HEK293 (cell line): ENCODE results near the gene CAP1.

Source experiments
- CTCF ChIA-PET: fragments of 350-600 bp; formaldehyde crosslinking; extraction: SDS; loops from one replicate; lab custom pipeline; 2021; ENCODE audit warnings: antibody characterized with exemption; lab: Yijun Ruan, JAX
- POLR2A ChIA-PET: fragments of 300-600 bp; formaldehyde crosslinking; extraction: SDS; loops from one replicate; lab custom pipeline; 2020; ENCODE audit warnings: antibody characterized with exemption, inconsistent platforms; lab: Yijun Ruan, JAX
- H3K27ac ChIP-seq: fragments of 200-500 bp; sonication (Bioruptor generic); 2 replicates; pipeline ENCODE4 v1.5.1; 2014; ENCODE audit warnings: low read depth, low read length, control low read depth, inconsistent platforms; ENCODE audit errors: extremely low read depth
- H3K36me3 ChIP-seq, 2 experiments: fragments of 200-500 bp in 1 of 2; sonication (Bioruptor generic) in 1 of 2; 1 replicate in 1 of 2; 2 replicates in 1 of 2; pipeline ENCODE4 v1.5.1; 2014 to 2017; ENCODE audit warnings: inconsistent platforms in 2 of 2, low read length in 2 of 2; ENCODE audit not compliant: control insufficient read depth in 2 of 2, insufficient read depth in 1 of 2
- H3K4me1 ChIP-seq: fragments of 200-500 bp; sonication (Bioruptor generic); 2 replicates; pipeline ENCODE4 v1.5.1; 2014; ENCODE audit warnings: mild to moderate bottlenecking, low read length, inconsistent platforms; ENCODE audit not compliant: control insufficient read depth, insufficient read depth
- H3K4me3 ChIP-seq: 2 replicates; pipeline ENCODE4 v1.5.1; 2011; ENCODE audit warnings: low read depth, mild to moderate bottlenecking, control low read depth, low read length, moderate library complexity
- H3K9me3 ChIP-seq: fragments of 200-500 bp; sonication (Bioruptor generic); 2 replicates; pipeline ENCODE4 v1.5.1; 2014; ENCODE audit warnings: low read depth, low read length, inconsistent platforms; ENCODE audit not compliant: control insufficient read depth, insufficient read depth
- TRIM28 ChIP-seq: IDR thresholded peaks from 2 replicates; pipeline ENCODE4 v1.6.1; 2011; ENCODE audit warnings: low read length, control low read depth, borderline replicate concordance
- ZBTB17 ChIP-seq: fragments of 450-650 bp; formaldehyde crosslinking; IDR thresholded peaks from 2 replicates; pipeline ENCODE4 v1.5.1; 2016; ENCODE audit warnings: missing biosample characterization, missing genetic modification characterization
- ZBTB21 ChIP-seq: fragments of 450-650 bp; formaldehyde crosslinking; IDR thresholded peaks from 2 replicates; pipeline ENCODE4 v1.5.1; 2017; ENCODE audit warnings: missing biosample characterization, missing genetic modification characterization
- ZBTB48 ChIP-seq: fragments of 450-650 bp; formaldehyde crosslinking; IDR thresholded peaks from 2 replicates; pipeline ENCODE4 v1.5.1; 2016; ENCODE audit warnings: missing biosample characterization, missing genetic modification characterization
- ZNF146 ChIP-seq: fragments of 450-650 bp; formaldehyde crosslinking; IDR thresholded peaks from 2 replicates; pipeline ENCODE4 v1.5.1; 2016; ENCODE audit warnings: missing biosample characterization, missing genetic modification characterization
- ZNF157 ChIP-seq: fragments of 450-650 bp; formaldehyde crosslinking; IDR thresholded peaks from 2 replicates; pipeline ENCODE4 v1.5.1; 2016; ENCODE audit warnings: missing biosample characterization, missing genetic modification characterization
- ZNF202 ChIP-seq: fragments of 450-650 bp; formaldehyde crosslinking; IDR thresholded peaks from 2 replicates; pipeline ENCODE4 v1.5.1; 2016; ENCODE audit warnings: missing biosample characterization, missing genetic modification characterization, borderline replicate concordance
- ZNF211 ChIP-seq: fragments of 450-650 bp; formaldehyde crosslinking; IDR thresholded peaks from 2 replicates; pipeline ENCODE4 v1.5.1; 2016; ENCODE audit warnings: low read depth, missing biosample characterization, missing genetic modification characterization
- ZNF37A ChIP-seq: fragments of 450-650 bp; IDR thresholded peaks from 2 replicates; pipeline ENCODE4 v1.5.1; 2018; ENCODE audit warnings: missing biosample characterization, missing genetic modification characterization
- ZNF530 ChIP-seq: fragments of 450-650 bp; formaldehyde crosslinking; IDR thresholded peaks from 2 replicates; pipeline ENCODE4 v1.5.1; 2016; ENCODE audit warnings: low read depth, missing biosample characterization, missing genetic modification characterization
- ZNF555 ChIP-seq: fragments of 450-650 bp; formaldehyde crosslinking; conservative IDR thresholded peaks from 2 replicates; pipeline ENCODE4 v1.5.1; 2017; ENCODE audit warnings: missing biosample characterization, mild to moderate bottlenecking, missing genetic modification characterization, inconsistent platforms
- TF ChIP-seq, protein P1 (sequence below): fragments of 450-650 bp; formaldehyde crosslinking; IDR thresholded peaks from 2 replicates; pipeline ENCODE4 v1.5.1; 2016; ENCODE audit warnings: missing biosample characterization, missing genetic modification characterization
- TF ChIP-seq, protein P2 (sequence below): fragments of 450-650 bp; formaldehyde crosslinking; conservative IDR thresholded peaks from 2 replicates; pipeline ENCODE4 v1.5.1; 2016; ENCODE audit warnings: low read depth, missing biosample characterization, missing genetic modification characterization
- TF ChIP-seq, protein P3 (sequence below): fragments of 450-650 bp; formaldehyde crosslinking; IDR thresholded peaks from 2 replicates; pipeline ENCODE4 v1.5.1; 2016; ENCODE audit warnings: missing biosample characterization, missing genetic modification characterization
- TF ChIP-seq, protein P4 (sequence below): fragments of 450-650 bp; formaldehyde crosslinking; IDR thresholded peaks from 2 replicates; pipeline ENCODE4 v1.5.1; 2017; ENCODE audit warnings: missing biosample characterization, missing genetic modification characterization
- TF ChIP-seq, protein P5 (sequence below): fragments of 450-650 bp; formaldehyde crosslinking; IDR thresholded peaks from 2 replicates; pipeline ENCODE4 v1.5.1; 2016; ENCODE audit warnings: missing biosample characterization, missing genetic modification characterization

The CAP1 gene

DNA sequence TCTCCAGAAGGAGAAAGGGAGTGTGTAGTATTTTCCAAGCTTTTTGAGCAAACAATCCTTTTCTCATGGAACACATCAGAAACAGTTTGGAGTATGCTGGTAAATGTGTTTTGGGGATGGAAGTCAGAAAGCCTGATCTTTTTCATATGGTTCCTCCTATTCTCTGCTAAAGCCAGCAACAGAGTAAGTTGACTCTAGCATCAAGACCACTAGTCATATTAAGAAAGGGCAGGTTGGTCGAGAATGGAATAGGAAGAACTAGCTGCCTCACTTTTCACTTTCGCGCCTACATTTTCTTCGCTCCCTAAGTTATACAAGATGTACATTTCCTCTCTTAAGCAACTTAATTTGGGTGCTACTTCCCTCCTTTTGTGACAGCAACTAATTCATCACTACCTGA, 32.5 kb downstream of the CAP1 start:
- ChIA-PET POLR2A (no interaction called here), CTCF (no interaction called here)
- no peaks in the 10 kb centered on the region for H3K9me3 ChIP-seq
- TF ChIP-seq ZBTB48 (tag by site-specific recombination) (peak; percentile 85), ZNF555 (tag by site-specific recombination) (no peak)
- no peak overlapping the region for H3K4me3 ChIP-seq
- H3K4me1 ChIP-seq, result no peaks in the 10 kb centered on the region
- H3K27ac ChIP-seq, result no peak overlapping the region
- H3K36me3 ChIP-seq, result peaks cover 38 to 95% of the 10 kb centered on the region in 2 experiments

DNA sequence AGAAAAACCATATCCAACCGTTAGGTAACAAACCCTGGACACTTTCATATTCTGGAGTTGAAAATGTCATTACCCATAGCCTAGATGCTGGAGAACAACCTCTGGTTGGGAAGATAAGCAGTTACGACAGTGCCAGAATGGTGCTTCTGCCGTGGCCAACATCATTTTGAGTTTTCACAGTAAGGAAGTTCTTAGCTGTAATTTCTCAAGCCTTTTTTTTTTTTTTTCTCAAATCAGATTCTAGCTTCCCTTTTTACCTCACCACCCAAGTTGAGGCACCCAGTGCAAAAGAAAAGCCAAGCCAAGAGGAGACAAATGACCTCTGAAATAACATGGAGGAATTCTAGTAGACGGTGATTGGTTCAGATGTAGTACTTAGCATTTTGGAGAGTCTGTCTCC, 34.7 kb downstream of the CAP1 start:
- no peaks in the 10 kb centered on the region for H3K9me3 ChIP-seq
- TF ChIP-seq ZNF37A, result no peak
- TF ChIP-seq ZBTB17 (tag by site-specific recombination), result no peak
- TF ChIP-seq, protein P1, sequence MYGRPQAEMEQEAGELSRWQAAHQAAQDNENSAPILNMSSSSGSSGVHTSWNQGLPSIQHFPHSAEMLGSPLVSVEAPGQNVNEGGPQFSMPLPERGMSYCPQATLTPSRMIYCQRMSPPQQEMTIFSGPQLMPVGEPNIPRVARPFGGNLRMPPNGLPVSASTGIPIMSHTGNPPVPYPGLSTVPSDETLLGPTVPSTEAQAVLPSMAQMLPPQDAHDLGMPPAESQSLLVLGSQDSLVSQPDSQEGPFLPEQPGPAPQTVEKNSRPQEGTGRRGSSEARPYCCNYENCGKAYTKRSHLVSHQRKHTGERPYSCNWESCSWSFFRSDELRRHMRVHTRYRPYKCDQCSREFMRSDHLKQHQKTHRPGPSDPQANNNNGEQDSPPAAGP (tag by site-specific recombination), result no peak
- no peak overlapping the region for H3K27ac ChIP-seq
- H3K36me3 ChIP-seq, result peaks cover 31 to 95% of the 10 kb centered on the region in 2 experiments
- H3K4me1 ChIP-seq, result no peaks in the 10 kb centered on the region
- no peak overlapping the region for H3K4me3 ChIP-seq
- ChIA-PET POLR2A (no interaction called here), CTCF (interaction anchor here (1.9 kb wide), 1 partner anchor 263 kb away, joined by 6 read pairs; no protein-coding TSS in a partner anchor)

DNA sequence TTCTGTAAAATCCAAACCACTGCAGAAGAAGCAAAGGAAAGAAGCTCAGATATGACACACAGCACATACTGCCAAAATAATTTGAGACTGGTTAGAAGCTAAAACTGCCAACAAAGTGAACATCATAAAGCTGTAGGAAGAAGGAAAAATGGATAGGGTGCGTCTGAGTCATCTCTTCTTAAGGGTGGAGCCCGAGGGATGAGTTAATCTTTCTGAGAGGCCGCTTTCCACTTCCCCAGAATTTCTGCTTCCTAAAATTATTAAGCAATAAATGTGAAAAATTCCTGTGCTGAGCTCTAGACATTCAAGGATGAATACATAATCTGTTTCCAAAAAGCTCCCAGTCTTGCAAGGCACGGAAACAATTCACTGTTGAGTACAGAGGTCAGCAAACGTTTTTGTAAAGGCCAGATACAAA, 36.4 kb downstream of the CAP1 start:
- CTCF ChIA-PET, result interaction anchor here (0.6 to 3.3 kb wide), 13 partner anchors 8 to 777 kb away, joined by 3 to 20 read pairs (median 3); partner anchors contain the start of gene MYCL
- Histone ChIP-seq H3K4me3 (no peak overlapping the region), H3K9me3 (no peaks in the 10 kb centered on the region), H3K27ac (no peak overlapping the region), H3K4me1 (no peaks in the 10 kb centered on the region), H3K36me3 (peaks cover 31 to 90% of the 10 kb centered on the region in 2 experiments)
- TF ChIP-seq ZNF202 (no peak), ZBTB21 (tag by site-specific recombination) (no peak), ZNF530 (no peak)
- POLR2A ChIA-PET, result no interaction called here

DNA sequence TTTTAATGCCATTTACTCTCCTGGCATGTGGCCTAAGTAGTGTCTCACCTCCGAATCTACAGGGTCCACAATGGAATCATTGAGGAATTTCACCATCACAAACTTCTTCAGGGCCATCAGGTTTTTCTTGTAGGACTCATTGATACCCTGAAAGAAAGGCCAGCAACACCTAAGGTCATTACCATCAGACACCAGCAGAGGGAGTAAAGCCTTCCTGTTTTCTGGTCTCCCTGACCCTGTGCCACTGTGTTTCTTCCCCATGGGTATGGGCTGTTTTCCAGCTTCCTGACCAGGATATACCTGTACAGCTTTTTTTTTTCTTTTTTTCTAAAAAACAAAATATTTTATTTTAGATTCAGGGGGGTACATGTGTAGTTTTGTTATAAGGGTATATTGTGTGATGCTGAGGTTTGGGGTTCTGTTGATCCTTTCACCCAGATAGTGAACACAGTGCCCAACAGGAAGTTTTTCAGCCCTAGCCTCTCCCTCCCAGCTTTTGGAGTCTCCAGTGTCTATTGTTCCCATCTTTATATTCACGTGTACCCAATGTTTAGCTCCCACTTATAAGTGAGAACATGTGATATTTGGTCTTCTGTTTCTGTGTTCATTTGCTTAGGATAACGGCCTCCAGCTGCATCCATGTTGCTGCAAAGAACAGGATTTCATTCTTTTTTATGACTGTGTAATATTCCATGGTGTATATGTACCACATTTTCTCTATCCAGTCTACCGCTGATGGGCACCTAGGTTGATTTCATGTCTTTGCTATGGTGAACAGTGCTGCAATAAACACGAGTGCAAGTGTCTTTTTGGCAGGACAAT, 38.2 kb downstream of the CAP1 start:
- ChIA-PET CTCF (interaction anchor here (0.6 to 3.3 kb wide), 28 partner anchors 8 to 596 kb away, joined by 3 to 20 read pairs (median 4); no protein-coding TSS in a partner anchor), POLR2A (no interaction called here)
- H3K4me1 ChIP-seq, result no peaks in the 10 kb centered on the region
- peaks cover 26 to 88% of the 10 kb centered on the region in 2 experiments for H3K36me3 ChIP-seq
- H3K4me3 ChIP-seq, result no peak overlapping the region
- H3K27ac ChIP-seq, result no peak overlapping the region
- H3K9me3 ChIP-seq, result no peaks in the 10 kb centered on the region
- TF ChIP-seq ZNF146 (peak; percentile 94), TRIM28 (no peak), ZNF157 (tag by site-specific recombination) (no peak), ZNF211 (tag by site-specific recombination) (no peak), ZNF37A (no peak)
- TF ChIP-seq, protein P2, sequence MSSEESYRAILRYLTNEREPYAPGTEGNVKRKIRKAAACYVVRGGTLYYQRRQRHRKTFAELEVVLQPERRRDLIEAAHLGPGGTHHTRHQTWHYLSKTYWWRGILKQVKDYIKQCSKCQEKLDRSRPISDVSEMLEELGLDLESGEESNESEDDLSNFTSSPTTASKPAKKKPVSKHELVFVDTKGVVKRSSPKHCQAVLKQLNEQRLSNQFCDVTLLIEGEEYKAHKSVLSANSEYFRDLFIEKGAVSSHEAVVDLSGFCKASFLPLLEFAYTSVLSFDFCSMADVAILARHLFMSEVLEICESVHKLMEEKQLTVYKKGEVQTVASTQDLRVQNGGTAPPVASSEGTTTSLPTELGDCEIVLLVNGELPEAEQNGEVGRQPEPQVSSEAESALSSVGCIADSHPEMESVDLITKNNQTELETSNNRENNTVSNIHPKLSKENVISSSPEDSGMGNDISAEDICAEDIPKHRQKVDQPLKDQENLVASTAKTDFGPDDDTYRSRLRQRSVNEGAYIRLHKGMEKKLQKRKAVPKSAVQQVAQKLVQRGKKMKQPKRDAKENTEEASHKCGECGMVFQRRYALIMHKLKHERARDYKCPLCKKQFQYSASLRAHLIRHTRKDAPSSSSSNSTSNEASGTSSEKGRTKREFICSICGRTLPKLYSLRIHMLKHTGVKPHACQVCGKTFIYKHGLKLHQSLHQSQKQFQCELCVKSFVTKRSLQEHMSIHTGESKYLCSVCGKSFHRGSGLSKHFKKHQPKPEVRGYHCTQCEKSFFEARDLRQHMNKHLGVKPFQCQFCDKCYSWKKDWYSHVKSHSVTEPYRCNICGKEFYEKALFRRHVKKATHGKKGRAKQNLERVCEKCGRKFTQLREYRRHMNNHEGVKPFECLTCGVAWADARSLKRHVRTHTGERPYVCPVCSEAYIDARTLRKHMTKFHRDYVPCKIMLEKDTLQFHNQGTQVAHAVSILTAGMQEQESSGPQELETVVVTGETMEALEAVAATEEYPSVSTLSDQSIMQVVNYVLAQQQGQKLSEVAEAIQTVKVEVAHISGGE (tag by site-specific recombination), result peak; percentile 42; the same call in 1 of the 2 replicates
- TF ChIP-seq, protein P3, sequence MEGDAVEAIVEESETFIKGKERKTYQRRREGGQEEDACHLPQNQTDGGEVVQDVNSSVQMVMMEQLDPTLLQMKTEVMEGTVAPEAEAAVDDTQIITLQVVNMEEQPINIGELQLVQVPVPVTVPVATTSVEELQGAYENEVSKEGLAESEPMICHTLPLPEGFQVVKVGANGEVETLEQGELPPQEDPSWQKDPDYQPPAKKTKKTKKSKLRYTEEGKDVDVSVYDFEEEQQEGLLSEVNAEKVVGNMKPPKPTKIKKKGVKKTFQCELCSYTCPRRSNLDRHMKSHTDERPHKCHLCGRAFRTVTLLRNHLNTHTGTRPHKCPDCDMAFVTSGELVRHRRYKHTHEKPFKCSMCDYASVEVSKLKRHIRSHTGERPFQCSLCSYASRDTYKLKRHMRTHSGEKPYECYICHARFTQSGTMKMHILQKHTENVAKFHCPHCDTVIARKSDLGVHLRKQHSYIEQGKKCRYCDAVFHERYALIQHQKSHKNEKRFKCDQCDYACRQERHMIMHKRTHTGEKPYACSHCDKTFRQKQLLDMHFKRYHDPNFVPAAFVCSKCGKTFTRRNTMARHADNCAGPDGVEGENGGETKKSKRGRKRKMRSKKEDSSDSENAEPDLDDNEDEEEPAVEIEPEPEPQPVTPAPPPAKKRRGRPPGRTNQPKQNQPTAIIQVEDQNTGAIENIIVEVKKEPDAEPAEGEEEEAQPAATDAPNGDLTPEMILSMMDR, result peak; percentile 17; the same call in 1 of the 2 replicates
- TF ChIP-seq, protein P4, sequence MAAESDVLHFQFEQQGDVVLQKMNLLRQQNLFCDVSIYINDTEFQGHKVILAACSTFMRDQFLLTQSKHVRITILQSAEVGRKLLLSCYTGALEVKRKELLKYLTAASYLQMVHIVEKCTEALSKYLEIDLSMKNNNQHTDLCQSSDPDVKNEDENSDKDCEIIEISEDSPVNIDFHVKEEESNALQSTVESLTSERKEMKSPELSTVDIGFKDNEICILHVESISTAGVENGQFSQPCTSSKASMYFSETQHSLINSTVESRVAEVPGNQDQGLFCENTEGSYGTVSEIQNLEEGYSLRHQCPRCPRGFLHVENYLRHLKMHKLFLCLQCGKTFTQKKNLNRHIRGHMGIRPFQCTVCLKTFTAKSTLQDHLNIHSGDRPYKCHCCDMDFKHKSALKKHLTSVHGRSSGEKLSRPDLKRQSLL, result no peak
- TF ChIP-seq, protein P5, sequence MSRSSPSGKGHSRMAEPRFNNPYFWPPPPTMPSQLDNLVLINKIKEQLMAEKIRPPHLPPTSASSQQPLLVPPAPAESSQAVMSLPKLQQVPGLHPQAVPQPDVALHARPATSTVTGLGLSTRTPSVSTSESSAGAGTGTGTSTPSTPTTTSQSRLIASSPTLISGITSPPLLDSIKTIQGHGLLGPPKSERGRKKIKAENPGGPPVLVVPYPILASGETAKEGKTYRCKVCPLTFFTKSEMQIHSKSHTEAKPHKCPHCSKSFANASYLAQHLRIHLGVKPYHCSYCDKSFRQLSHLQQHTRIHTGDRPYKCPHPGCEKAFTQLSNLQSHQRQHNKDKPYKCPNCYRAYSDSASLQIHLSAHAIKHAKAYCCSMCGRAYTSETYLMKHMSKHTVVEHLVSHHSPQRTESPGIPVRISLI (tag by site-specific recombination), result no peak
